Parathyroid adenoma (tissue), 2 donors: ENCODE data around the gene CORO7.

Experiments
- H2AFZ ChIP-seq: fragments of 300-600 bp; sonication (generic); one replicate; pipeline ENCODE4 v1.7.0; 2017; ENCODE audit warnings: antibody characterized with exemption, mild to moderate bottlenecking
- H3K27ac ChIP-seq: fragments of 300-600 bp; sonication (generic); one replicate; pipeline ENCODE4 v1.7.0; 2017
- H3K27me3 ChIP-seq: fragments of 300-600 bp; sonication (generic); one replicate; pipeline ENCODE4 v1.7.0; 2017; ENCODE audit warnings: low read length; ENCODE audit not compliant: control insufficient read depth, insufficient read depth
- H3K36me3 ChIP-seq: fragments of 300-600 bp; sonication (generic); one replicate; pipeline ENCODE4 v1.7.0; 2017; ENCODE audit warnings: low read length; ENCODE audit not compliant: control insufficient read depth, insufficient read depth
- H3K4me1 ChIP-seq: fragments of 300-600 bp; sonication (generic); one replicate; pipeline ENCODE4 v1.7.0; 2017; ENCODE audit warnings: control low read depth
- H3K4me2 ChIP-seq: fragments of 300-600 bp; sonication (generic); one replicate; pipeline ENCODE4 v1.7.0; 2017; ENCODE audit warnings: low read length
- H3K4me3 ChIP-seq: fragments of 300-600 bp; sonication (generic); one replicate; pipeline ENCODE4 v1.7.0; 2017; ENCODE audit warnings: low read depth, low read length
- H3K79me2 ChIP-seq: fragments of 300-600 bp; sonication (generic); one replicate; pipeline ENCODE4 v1.7.0; 2017; ENCODE audit warnings: control low read depth
- H3K9ac ChIP-seq: fragments of 300-600 bp; sonication (generic); one replicate; pipeline ENCODE4 v1.7.0; 2017; ENCODE audit warnings: mild to moderate bottlenecking
- H3K9me3 ChIP-seq: fragments of 300-600 bp; sonication (generic); one replicate; pipeline ENCODE4 v1.7.0; 2017; ENCODE audit warnings: low read length; ENCODE audit not compliant: control insufficient read depth
- TF ChIP-seq, protein P1 (sequence below): fragments of 300-600 bp; sonication (generic); IDR thresholded peaks from one replicate; pipeline ENCODE4 v1.7.0; 2017; ENCODE audit warnings: antibody characterized with exemption, mild to moderate bottlenecking
- donor health status: primary hyperparathyroidism.

Gene CORO7

DNA sequence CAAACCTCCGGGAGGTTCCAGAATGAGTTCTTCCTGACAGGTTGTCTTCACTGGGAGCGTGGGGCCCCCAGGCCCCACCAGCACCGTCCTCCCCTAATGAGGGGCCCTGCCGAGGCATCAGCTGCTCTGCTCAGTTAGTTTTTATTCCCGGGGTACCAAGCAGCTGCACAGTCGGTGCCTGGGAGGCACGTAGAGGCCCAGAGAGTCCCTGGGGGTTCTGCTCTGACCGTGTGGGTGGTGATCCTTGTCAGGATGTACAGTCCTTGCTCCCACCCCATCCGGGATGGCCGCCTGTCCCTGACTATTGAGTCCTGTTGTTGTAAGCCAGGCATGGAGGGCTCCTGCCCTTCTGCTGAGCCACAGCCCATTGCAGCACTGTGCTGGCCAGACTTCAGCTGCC is 39.6 kb upstream of the CORO7 start:
- Histone ChIP-seq H3K4me1 (no peaks in the 10 kb centered on the region), H3K9ac (no peak overlapping the region), H3K4me3 (no peak overlapping the region), H3K9me3 (no peaks in the 10 kb centered on the region), H3K4me2 (no peak overlapping the region), H3K36me3 (no peaks in the 10 kb centered on the region), H2AFZ (no peak overlapping the region), H3K27ac (no peak overlapping the region), H3K27me3 (no peaks in the 10 kb centered on the region), H3K79me2 (peaks cover 2% of the 10 kb centered on the region)
- TF ChIP-seq, protein P1, sequence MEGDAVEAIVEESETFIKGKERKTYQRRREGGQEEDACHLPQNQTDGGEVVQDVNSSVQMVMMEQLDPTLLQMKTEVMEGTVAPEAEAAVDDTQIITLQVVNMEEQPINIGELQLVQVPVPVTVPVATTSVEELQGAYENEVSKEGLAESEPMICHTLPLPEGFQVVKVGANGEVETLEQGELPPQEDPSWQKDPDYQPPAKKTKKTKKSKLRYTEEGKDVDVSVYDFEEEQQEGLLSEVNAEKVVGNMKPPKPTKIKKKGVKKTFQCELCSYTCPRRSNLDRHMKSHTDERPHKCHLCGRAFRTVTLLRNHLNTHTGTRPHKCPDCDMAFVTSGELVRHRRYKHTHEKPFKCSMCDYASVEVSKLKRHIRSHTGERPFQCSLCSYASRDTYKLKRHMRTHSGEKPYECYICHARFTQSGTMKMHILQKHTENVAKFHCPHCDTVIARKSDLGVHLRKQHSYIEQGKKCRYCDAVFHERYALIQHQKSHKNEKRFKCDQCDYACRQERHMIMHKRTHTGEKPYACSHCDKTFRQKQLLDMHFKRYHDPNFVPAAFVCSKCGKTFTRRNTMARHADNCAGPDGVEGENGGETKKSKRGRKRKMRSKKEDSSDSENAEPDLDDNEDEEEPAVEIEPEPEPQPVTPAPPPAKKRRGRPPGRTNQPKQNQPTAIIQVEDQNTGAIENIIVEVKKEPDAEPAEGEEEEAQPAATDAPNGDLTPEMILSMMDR: no peak

- Histone ChIP-seq H3K79me2 (peaks cover 2% of the 10 kb centered on the region), H3K27ac (no peak overlapping the region), H3K9me3 (no peaks in the 10 kb centered on the region), H2AFZ (no peak overlapping the region), H3K4me1 (no peaks in the 10 kb centered on the region), H3K9ac (no peak overlapping the region), H3K27me3 (no peaks in the 10 kb centered on the region), H3K4me2 (no peak overlapping the region), H3K36me3 (no peaks in the 10 kb centered on the region), H3K4me3 (no peak overlapping the region)
- TF ChIP-seq, protein P1: no peak
These were observed 38.7 kb upstream of the CORO7 start for GRCh38 chr16:4455081-4455480.

DNA sequence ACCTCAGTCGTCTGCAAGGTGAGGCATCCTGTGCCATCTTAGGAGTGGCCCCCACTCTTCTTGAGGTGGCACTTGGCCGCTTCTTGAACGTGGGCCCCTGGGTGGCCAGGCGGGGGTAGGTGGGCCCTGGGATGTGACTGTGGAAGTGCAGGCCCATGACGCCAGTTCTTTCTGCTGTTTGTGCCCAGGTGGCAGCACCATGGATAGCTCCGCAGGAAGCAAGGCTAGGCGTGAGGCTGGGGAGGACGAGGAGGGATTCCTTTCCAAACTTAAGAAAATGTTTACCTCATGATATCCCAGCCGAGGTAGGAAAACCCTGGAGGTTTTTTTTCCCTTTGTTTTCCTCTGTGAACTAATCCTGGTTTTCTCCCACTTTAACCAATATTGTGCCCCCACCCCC is 38.2 kb upstream of the CORO7 start:
- Histone ChIP-seq H3K36me3 (no peaks in the 10 kb centered on the region), H3K4me3 (no peak overlapping the region), H3K4me1 (no peaks in the 10 kb centered on the region), H2AFZ (no peak overlapping the region), H3K9me3 (no peaks in the 10 kb centered on the region), H3K9ac (no peak overlapping the region), H3K4me2 (no peak overlapping the region), H3K27ac (no peak overlapping the region), H3K27me3 (no peaks in the 10 kb centered on the region), H3K79me2 (peaks cover 2% of the 10 kb centered on the region)
- TF ChIP-seq, protein P1: no peak

DNA sequence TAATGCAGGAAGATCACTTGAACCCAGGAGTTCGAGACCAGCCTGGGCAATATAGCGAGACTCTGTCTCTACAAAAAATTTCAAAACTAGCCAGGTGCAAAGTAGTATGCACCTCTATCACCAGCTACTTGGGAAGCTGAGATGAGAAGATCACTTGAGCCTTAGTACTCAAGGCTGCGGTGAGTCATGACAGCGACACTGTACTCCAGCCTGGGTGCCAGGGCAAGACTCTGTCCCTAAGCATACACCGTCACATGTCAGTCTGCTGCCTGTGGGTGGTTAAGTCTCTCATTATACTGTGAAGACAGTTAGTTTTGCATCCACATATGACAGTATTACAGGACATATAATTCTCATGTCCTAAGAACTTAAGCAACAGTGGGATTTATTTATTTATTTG is 36.3 kb upstream of the CORO7 start:
- no peak overlapping the region for H3K27ac ChIP-seq
- no peak overlapping the region for H2AFZ ChIP-seq
- no peaks in the 10 kb centered on the region for H3K9me3 ChIP-seq
- H3K27me3 ChIP-seq: no peaks in the 10 kb centered on the region
- no peaks in the 10 kb centered on the region for H3K4me1 ChIP-seq
- H3K9ac ChIP-seq: no peak overlapping the region
- H3K36me3 ChIP-seq: no peaks in the 10 kb centered on the region
- no peak overlapping the region for H3K4me2 ChIP-seq
- no peak overlapping the region for H3K4me3 ChIP-seq
- peaks cover 2% of the 10 kb centered on the region for H3K79me2 ChIP-seq
- TF ChIP-seq, protein P1: no peak

DNA sequence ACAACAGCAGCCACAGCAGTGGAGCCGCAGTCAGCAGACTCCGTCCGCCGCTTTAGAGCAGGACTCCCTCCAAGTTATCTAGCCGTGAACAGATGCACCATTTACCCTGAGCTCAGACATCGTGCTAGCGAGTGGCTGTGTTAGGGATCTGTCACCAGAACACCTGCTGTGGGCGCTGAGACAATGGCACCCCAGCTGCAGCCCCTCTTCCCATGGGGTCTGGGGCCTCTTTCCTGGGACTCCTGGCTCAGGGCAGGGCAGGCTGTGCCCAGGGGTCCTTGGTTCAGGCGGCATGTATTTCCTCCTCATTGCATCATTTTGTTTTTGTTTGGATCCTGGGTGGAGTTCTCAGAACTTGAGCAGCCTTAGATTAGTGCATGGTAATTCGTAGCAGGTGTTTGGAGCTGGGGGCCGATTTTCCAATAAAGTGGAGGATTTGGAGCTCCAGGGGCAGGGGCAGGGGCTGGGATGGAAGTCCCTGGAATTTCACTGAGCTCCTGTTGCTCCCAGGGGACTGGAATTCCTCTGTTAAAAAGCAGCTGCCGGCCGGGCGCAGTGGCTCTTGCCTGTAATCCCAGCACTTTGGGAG is 34.6 kb upstream of the CORO7 start:
- Histone ChIP-seq H3K4me2 (no peak overlapping the region), H2AFZ (no peak overlapping the region), H3K4me3 (no peak overlapping the region)

More for the DNA sequence above, 34.6 kb upstream of the CORO7 start:
- no peaks in the 10 kb centered on the region for H3K9me3 ChIP-seq
- TF ChIP-seq, protein P1: no peak
- no peak overlapping the region for H3K27ac ChIP-seq
- H3K79me2 ChIP-seq: peaks cover 4% of the 10 kb centered on the region
- no peaks in the 10 kb centered on the region for H3K4me1 ChIP-seq
- no peaks in the 10 kb centered on the region for H3K36me3 ChIP-seq
- H3K27me3 ChIP-seq: no peaks in the 10 kb centered on the region
- H3K9ac ChIP-seq: no peak overlapping the region
